PC-3 (cell line): Measurements from ENCODE around the gene ATP13A4.

Experiments
- CTCF ChIP-seq: fragments of 300-600 bp; sonication (generic); conservative IDR thresholded peaks from 2 replicates; pipeline ENCODE4 v1.5.1; 2017; ENCODE audit warnings: antibody characterized with exemption, low read depth, mild to moderate bottlenecking, low read length
- EZH2 ChIP-seq: fragments of 300-600 bp; sonication (generic); IDR thresholded peaks from one replicate; pipeline ENCODE4 v1.6.1; 2017; ENCODE audit warnings: antibody characterized with exemption, mild to moderate bottlenecking, low read length; ENCODE audit not compliant: unreplicated experiment

- TF ChIP-seq CTCF (no peak), EZH2 (no peak)
Observed at GRCh38 chr3:193548406-193548805, 6.3 kb downstream of the ATP13A4 start.
